NOMO-1 treated with dmso at 0.1 percent for 144 hours (cell line): ENCODE data around the gene PLXNB1.

Experiments
- DNase-seq: peaks from one replicate; lab custom pipeline; 2025; ENCODE audit not compliant: unreplicated experiment; lab: John Stamatoyannopoulos, UW

The PLXNB1 gene

GRCh38 chr3:48433472-48434118 is 3.7 kb upstream of the PLXNB1 start:
- DNase-seq: no peak

- DNase-seq: no peak
These were observed 2.8 kb upstream of the PLXNB1 start for GRCh38 chr3:48432411-48433371.

- DNase-seq: no peak
These were observed 1.5 kb upstream of the PLXNB1 start for GRCh38 chr3:48431224-48432029.

- no peak for DNase-seq
These were observed 819 bp upstream of the PLXNB1 start for GRCh38 chr3:48430708-48431101.

- DNase-seq: no peak
These were observed 448 bp downstream of the PLXNB1 start for GRCh38 chr3:48429317-48429959.

- DNase-seq: no peak
These were observed 1.1 kb downstream of the PLXNB1 start for GRCh38 chr3:48428572-48429316.

- no peak for DNase-seq
These were observed 1.8 kb downstream of the PLXNB1 start for GRCh38 chr3:48428088-48428571.

GRCh38 chr3:48427630-48427962 is 2.3 kb downstream of the PLXNB1 start:
- no peak for DNase-seq

GRCh38 chr3:48426944-48427629 is 2.8 kb downstream of the PLXNB1 start:
- no peak for DNase-seq

- DNase-seq: no peak
These were observed 3.4 kb downstream of the PLXNB1 start for GRCh38 chr3:48426401-48426909.

GRCh38 chr3:48425281-48425812 is 4.5 kb downstream of the PLXNB1 start:
- no peak for DNase-seq

GRCh38 chr3:48423883-48424695 is 5.8 kb downstream of the PLXNB1 start:
- DNase-seq: no peak

- DNase-seq: no peak
These were observed 6.5 kb downstream of the PLXNB1 start for GRCh38 chr3:48423241-48423882.

- no peak for DNase-seq
These were observed 7.2 kb downstream of the PLXNB1 start for GRCh38 chr3:48422681-48423080.

- no peak for DNase-seq
These were observed 7.6 kb downstream of the PLXNB1 start for GRCh38 chr3:48422272-48422671.

GRCh38 chr3:48420561-48420960 is 9.3 kb downstream of the PLXNB1 start:
- DNase-seq: no peak

- no peak for DNase-seq
These were observed 10.3 kb downstream of the PLXNB1 start for GRCh38 chr3:48419597-48419996.

GRCh38 chr3:48419149-48419548 is 10.7 kb downstream of the PLXNB1 start:
- DNase-seq: no peak
